Ishikawa (cell line): ENCODE results near the gene FUBP3.

ENCODE experiments used
- CEBPB ChIP-seq: IDR thresholded peaks from 2 replicates; pipeline ENCODE4 v1.6.1; 2012
- CREB1 ChIP-seq: IDR thresholded peaks from 2 replicates; pipeline ENCODE4 v1.6.1; 2012; ENCODE audit warnings: low read depth
- EGR1 ChIP-seq: IDR thresholded peaks from 2 replicates; pipeline ENCODE4 v1.6.1; 2012
- EP300 ChIP-seq: IDR thresholded peaks from 2 replicates; pipeline ENCODE4 v1.6.1; 2012; ENCODE audit warnings: borderline replicate concordance
- FOXM1 ChIP-seq: IDR thresholded peaks from 2 replicates; pipeline ENCODE4 v1.6.1; 2012; ENCODE audit warnings: low read depth, borderline replicate concordance
- NFIC ChIP-seq: IDR thresholded peaks from 2 replicates; pipeline ENCODE4 v1.6.1; 2012
- YY1 ChIP-seq: IDR thresholded peaks from 2 replicates; pipeline ENCODE4 v1.6.1; 2012; ENCODE audit warnings: low read depth
- TF ChIP-seq, protein P1 (sequence below): IDR thresholded peaks from 2 replicates; pipeline ENCODE4 v1.6.1; 2012; ENCODE audit warnings: low read depth, mild to moderate bottlenecking
- TF ChIP-seq, protein P2 (sequence below): IDR thresholded peaks from 2 replicates; pipeline ENCODE4 v1.6.1; 2012

DNA sequence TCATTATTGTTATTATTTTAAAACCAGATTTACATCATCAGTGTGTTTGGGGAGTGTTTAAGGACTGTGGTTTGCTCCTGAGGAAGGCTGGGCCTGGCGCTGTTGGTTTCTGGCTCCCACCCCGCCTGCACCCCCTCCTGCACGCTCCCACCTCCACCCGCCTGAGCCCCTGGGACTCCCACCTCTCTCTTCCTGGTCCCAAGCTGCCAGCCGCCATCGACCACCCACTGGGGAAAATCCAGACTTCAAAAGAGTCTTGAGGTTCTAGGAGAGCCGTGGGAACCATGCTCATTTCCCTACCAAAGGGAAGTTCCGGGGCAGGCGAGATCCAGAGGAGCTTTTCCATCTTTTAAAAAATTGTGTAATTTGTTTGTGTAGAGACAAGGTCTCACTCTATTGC, 35.0 kb upstream of the FUBP3 start:
- TF ChIP-seq NFIC (no peak), EP300 (no peak), EGR1 (no peak), CEBPB (no peak), YY1 (no peak), FOXM1 (no peak), CREB1 (no peak)
- TF ChIP-seq, protein P1, sequence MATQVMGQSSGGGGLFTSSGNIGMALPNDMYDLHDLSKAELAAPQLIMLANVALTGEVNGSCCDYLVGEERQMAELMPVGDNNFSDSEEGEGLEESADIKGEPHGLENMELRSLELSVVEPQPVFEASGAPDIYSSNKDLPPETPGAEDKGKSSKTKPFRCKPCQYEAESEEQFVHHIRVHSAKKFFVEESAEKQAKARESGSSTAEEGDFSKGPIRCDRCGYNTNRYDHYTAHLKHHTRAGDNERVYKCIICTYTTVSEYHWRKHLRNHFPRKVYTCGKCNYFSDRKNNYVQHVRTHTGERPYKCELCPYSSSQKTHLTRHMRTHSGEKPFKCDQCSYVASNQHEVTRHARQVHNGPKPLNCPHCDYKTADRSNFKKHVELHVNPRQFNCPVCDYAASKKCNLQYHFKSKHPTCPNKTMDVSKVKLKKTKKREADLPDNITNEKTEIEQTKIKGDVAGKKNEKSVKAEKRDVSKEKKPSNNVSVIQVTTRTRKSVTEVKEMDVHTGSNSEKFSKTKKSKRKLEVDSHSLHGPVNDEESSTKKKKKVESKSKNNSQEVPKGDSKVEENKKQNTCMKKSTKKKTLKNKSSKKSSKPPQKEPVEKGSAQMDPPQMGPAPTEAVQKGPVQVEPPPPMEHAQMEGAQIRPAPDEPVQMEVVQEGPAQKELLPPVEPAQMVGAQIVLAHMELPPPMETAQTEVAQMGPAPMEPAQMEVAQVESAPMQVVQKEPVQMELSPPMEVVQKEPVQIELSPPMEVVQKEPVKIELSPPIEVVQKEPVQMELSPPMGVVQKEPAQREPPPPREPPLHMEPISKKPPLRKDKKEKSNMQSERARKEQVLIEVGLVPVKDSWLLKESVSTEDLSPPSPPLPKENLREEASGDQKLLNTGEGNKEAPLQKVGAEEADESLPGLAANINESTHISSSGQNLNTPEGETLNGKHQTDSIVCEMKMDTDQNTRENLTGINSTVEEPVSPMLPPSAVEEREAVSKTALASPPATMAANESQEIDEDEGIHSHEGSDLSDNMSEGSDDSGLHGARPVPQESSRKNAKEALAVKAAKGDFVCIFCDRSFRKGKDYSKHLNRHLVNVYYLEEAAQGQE: no peak
- TF ChIP-seq, protein P2, sequence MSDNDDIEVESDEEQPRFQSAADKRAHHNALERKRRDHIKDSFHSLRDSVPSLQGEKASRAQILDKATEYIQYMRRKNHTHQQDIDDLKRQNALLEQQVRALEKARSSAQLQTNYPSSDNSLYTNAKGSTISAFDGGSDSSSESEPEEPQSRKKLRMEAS: no peak
